OCI-M2 (cell line): ENCODE data around the gene AMIGO3.

ENCODE experiments used
- DNase-seq: peaks from one replicate; lab custom pipeline; 2025; ENCODE audit not compliant: unreplicated experiment; lab: John Stamatoyannopoulos, UW

The AMIGO3 gene

GRCh38 chr3:49670940-49671290, 48.6 kb downstream of the AMIGO3 start:
- DNase-seq = no peak

GRCh38 chr3:49669352-49669751, 50.1 kb downstream of the AMIGO3 start:
- no peak for DNase-seq

GRCh38 chr3:49668861-49669260, 50.6 kb downstream of the AMIGO3 start:
- DNase-seq = no peak

GRCh38 chr3:49668414-49668797, 51.1 kb downstream of the AMIGO3 start:
- DNase-seq = no peak

- no peak for DNase-seq
These were observed 51.6 kb downstream of the AMIGO3 start for GRCh38 chr3:49667701-49668413.
